Gastroesophageal sphincter (tissue), 3 donors: ENCODE measurements around the gene MUSTN1.

Experiments used
- POLR2A ChIP-seq, 2 donors: fragments of 450-650 bp; IDR thresholded peaks; one replicate each; pipeline ENCODE4 v1.6.1; 2017; ENCODE audit warnings: antibody characterized with exemption in 2 of 2, mild to moderate bottlenecking in 2 of 2, moderate library complexity in 1 of 2
- TF ChIP-seq, protein P1 (sequence below), 4 experiments: fragments of 200-600 bp in 2 of 4; fragments of 450-650 bp in 2 of 4; sonication (generic) in 1 of 4; IDR thresholded peaks; one replicate each; pipeline ENCODE4 v1.5.1; 2017 to 2019; ENCODE audit warnings: antibody characterized with exemption in 4 of 4, mild to moderate bottlenecking in 2 of 4, moderate library complexity in 2 of 4

DNA sequence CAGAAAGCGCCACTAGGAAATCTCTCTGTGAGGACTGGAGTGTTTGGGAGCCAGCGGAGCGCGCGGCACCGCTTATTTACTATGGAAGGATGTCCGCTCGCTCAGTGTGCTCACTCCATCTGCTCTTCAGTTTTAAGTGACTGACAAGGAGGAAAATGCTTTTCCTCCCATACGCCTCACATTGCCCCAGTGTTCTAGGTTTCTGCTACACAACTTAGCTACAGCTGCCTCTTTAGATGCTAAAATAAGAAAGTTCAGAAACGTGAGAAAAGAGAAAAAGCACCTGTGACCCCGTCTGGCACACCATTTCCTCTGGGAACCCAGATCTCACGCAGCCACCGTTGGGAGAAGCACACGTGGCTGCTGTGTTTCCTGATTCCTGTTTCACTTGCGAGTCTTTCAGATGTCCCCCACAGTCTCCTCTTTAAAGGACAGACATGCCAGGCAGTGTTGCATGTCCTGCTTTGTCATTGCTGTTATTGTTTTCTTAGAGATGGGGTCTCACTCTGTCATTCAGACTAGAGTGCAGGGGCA, 11.7 kb upstream of the MUSTN1 start:
- no peak for TF ChIP-seq POLR2A (IDR thresholded peaks at IDR 0.05)
- TF ChIP-seq, protein P1, sequence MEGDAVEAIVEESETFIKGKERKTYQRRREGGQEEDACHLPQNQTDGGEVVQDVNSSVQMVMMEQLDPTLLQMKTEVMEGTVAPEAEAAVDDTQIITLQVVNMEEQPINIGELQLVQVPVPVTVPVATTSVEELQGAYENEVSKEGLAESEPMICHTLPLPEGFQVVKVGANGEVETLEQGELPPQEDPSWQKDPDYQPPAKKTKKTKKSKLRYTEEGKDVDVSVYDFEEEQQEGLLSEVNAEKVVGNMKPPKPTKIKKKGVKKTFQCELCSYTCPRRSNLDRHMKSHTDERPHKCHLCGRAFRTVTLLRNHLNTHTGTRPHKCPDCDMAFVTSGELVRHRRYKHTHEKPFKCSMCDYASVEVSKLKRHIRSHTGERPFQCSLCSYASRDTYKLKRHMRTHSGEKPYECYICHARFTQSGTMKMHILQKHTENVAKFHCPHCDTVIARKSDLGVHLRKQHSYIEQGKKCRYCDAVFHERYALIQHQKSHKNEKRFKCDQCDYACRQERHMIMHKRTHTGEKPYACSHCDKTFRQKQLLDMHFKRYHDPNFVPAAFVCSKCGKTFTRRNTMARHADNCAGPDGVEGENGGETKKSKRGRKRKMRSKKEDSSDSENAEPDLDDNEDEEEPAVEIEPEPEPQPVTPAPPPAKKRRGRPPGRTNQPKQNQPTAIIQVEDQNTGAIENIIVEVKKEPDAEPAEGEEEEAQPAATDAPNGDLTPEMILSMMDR (IDR thresholded peaks at IDR 0.05), result no peak
